Activated naive CD8-positive, alpha-beta T cell (primary cell): ENCODE data around the gene PROSER2.

Experiments
- H3K27ac Mint-ChIP-seq: one replicate; pipeline ENCODE4 v1.8.0; 2021; ENCODE audit warnings: mixed read lengths
- H3K27me3 Mint-ChIP-seq: one replicate; pipeline ENCODE4 v1.8.0; 2021; ENCODE audit warnings: mixed read lengths
- H3K36me3 Mint-ChIP-seq: one replicate; pipeline ENCODE4 v1.8.0; 2021; ENCODE audit warnings: mixed read lengths
- H3K4me1 Mint-ChIP-seq: one replicate; pipeline ENCODE4 v1.8.0; 2021; ENCODE audit warnings: low read depth, mixed read lengths
- H3K4me3 Mint-ChIP-seq: one replicate; pipeline ENCODE4 v1.8.0; 2021; ENCODE audit warnings: mild to moderate bottlenecking, mixed read lengths
- H3K9me3 Mint-ChIP-seq: one replicate; pipeline ENCODE4 v1.8.0; 2021; ENCODE audit warnings: low read depth, mixed read lengths

PROSER2 gene

GRCh38 chr10:11891776-11892486 is 68.8 kb downstream of the PROSER2 start:
- no peaks in the 10 kb centered on the region for H3K36me3 Mint-ChIP-seq
- no peak overlapping the region for H3K4me3 Mint-ChIP-seq
- H3K27me3 Mint-ChIP-seq, result no peaks in the 10 kb centered on the region
- no peak overlapping the region for H3K27ac Mint-ChIP-seq
- no peaks in the 10 kb centered on the region for H3K9me3 Mint-ChIP-seq
- H3K4me1 Mint-ChIP-seq, result no peaks in the 10 kb centered on the region

DNA sequence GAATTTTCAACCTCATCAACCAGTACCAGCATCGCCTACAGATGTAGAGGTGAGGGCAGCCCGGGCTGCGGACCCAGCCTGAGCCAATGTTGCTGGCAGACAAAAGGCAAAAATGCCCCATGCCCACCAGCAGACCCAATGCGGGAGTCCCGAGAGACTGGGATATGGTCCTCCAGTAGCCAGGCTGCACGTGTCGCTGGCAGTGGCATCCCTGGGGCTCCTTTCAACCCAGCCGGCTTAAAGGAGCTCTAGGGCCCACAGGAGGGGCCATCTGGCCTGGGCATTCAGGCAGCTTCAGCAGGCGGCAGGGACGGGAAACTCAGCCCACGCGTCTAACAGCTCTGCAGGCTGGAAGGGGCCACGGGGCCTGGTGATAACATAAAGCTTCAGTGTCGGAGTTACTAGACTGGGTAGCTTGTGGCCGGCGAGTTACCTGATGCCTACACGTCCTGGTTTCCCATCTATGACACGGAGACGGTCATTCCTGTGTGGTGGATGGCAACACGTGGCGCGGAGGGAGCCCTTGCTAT is 70.7 kb downstream of the PROSER2 start:
- Mint-ChIP-seq H3K4me3 (no peak overlapping the region), H3K27me3 (no peaks in the 10 kb centered on the region), H3K9me3 (no peaks in the 10 kb centered on the region), H3K36me3 (no peaks in the 10 kb centered on the region), H3K27ac (no peak overlapping the region), H3K4me1 (no peaks in the 10 kb centered on the region)

DNA sequence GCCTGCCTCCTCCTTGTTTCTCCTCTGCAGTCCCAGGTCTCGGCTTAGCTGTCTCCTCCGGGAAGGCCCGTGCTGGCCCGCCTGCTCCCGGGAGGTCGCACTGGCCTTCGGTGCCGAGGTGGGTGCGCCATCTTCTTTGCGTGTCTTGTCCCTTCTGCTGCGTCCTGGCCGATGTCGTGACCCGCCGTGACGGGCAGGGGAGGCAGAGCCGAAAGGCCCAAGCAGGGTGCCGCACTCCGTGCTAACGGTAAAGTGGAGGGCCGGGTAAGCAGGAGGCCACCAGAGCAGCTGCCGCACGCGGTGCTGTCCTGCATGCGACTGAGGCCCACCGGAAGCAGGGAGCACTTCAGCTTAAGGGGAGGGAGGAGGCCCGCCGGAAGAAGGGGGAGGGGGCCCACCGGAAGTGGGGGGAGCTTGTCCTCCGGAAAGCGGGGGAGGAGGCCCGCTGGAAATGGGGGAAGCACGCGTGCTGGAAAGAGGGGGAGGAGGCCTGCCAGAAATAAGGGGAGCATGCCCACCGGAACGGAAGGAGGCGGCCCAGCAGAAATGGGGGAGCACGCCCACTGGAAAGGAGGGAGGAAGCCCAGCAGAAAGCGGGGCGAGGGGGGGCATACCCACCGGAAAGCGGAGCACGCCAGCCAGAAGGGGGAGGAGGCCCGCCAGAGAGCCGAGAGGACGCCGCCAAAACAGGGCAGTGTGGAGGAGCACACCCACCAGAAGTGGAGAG is 71.4 kb downstream of the PROSER2 start:
- Mint-ChIP-seq H3K27ac (no peak overlapping the region), H3K36me3 (no peaks in the 10 kb centered on the region), H3K4me1 (no peaks in the 10 kb centered on the region), H3K9me3 (no peaks in the 10 kb centered on the region), H3K27me3 (no peaks in the 10 kb centered on the region), H3K4me3 (no peak overlapping the region)

DNA sequence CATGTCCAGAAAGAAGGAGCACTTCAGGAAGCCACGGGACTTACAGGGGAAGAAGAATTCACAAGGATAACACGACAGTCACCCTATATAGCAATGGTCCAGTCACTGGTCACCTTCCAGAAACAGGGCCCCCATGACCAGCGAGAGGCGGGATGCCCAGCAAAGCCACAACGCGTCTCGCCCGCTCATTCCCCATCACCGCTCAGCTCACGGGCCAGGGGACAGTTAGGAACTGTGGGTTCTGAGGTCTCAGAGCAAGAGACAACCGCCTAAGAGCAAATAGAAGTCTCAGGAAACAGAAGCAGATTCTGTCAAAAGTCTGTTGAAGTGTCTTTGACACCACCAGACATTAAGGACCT is 71.9 kb downstream of the PROSER2 start:
- Mint-ChIP-seq H3K36me3 (no peaks in the 10 kb centered on the region), H3K4me3 (no peak overlapping the region), H3K27me3 (no peaks in the 10 kb centered on the region), H3K9me3 (no peaks in the 10 kb centered on the region), H3K27ac (no peak overlapping the region), H3K4me1 (no peaks in the 10 kb centered on the region)

GRCh38 chr10:11895598-11895997 is 72.4 kb downstream of the PROSER2 start:
- Mint-ChIP-seq H3K9me3 (no peaks in the 10 kb centered on the region), H3K4me1 (no peaks in the 10 kb centered on the region), H3K36me3 (no peaks in the 10 kb centered on the region), H3K27me3 (no peaks in the 10 kb centered on the region), H3K4me3 (no peak overlapping the region), H3K27ac (no peak overlapping the region)

DNA sequence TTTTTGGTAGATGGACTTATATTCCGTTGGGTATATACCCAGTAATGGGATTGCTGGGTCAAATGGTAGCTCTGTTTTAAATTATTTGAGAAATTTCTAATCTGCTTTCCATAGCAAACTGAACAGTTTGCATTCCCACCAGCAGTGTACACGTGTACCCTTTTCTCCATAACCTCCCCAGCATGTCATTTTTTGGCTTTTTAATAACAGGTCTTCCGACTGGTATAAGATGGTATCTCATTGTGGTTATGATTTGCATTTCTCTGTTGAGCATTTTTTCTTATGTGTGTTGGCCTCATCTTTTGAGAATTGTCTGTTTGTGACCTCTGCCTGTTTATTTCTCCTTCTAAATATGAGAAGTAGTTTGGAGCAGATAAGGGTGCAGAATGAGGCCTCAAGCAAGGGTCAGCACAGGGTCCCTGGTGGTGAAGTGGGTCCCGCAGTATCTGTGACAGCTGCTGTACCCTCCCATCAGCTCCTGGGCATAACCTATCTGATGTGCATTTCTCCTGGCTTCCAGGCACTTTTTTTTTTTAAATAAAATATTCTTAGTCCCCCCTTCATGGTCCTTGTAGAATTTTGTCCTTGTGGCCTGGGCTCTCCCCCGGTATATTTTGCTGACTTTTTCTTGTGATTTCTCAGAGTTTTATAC is 73.5 kb downstream of the PROSER2 start:
- Mint-ChIP-seq H3K27me3 (no peaks in the 10 kb centered on the region), H3K4me3 (no peak overlapping the region), H3K36me3 (no peaks in the 10 kb centered on the region), H3K9me3 (no peaks in the 10 kb centered on the region), H3K27ac (no peak overlapping the region), H3K4me1 (no peaks in the 10 kb centered on the region)

DNA sequence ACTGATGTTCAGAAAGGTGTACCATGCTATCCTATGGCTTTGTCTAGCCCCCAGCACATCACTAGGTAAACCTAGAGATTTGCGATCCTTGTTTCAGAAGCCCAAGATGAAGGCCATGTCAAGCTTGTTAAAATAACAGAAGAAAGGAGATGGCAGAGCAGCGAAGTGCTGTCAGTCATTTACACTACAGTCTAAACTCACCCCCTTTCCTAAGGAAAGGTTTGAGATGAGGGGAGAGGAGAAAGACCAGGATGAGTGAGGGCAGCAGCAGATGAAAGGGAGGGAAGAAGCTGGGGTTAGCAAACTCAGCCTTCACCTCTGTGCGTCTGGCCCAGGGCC is 74.8 kb downstream of the PROSER2 start:
- Mint-ChIP-seq H3K27me3 (no peaks in the 10 kb centered on the region), H3K9me3 (no peaks in the 10 kb centered on the region), H3K4me1 (no peaks in the 10 kb centered on the region), H3K4me3 (no peak overlapping the region), H3K27ac (no peak overlapping the region), H3K36me3 (peaks cover 3% of the 10 kb centered on the region)

GRCh38 chr10:11898372-11899066 is 75.4 kb downstream of the PROSER2 start:
- Mint-ChIP-seq H3K4me1 (no peaks in the 10 kb centered on the region), H3K36me3 (peaks cover 3% of the 10 kb centered on the region), H3K9me3 (no peaks in the 10 kb centered on the region), H3K27ac (no peak overlapping the region), H3K27me3 (no peaks in the 10 kb centered on the region), H3K4me3 (no peak overlapping the region)

- H3K4me1 Mint-ChIP-seq, result no peaks in the 10 kb centered on the region
- no peaks in the 10 kb centered on the region for H3K27me3 Mint-ChIP-seq
- no peak overlapping the region for H3K27ac Mint-ChIP-seq
- no peak overlapping the region for H3K4me3 Mint-ChIP-seq
- H3K36me3 Mint-ChIP-seq, result peaks cover 3% of the 10 kb centered on the region
- H3K9me3 Mint-ChIP-seq, result no peaks in the 10 kb centered on the region
Measured at GRCh38 chr10:11899067-11899876, 76.1 kb downstream of the PROSER2 start.

DNA sequence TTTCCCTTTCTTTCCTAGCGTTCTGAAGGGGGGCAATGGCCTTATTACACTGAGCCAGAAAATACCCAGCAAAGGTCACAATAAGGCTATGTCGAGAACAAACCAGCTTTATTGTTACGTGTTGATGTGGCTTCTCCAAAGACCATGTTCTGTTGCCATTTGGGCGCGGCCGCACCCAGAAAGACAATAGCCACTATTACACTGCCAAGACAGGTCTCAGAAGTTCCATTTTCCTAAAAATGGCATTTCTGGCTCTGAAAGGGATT is 77.8 kb downstream of the PROSER2 start:
- peaks cover 3% of the 10 kb centered on the region for H3K36me3 Mint-ChIP-seq
- H3K27me3 Mint-ChIP-seq, result no peaks in the 10 kb centered on the region
- no peak overlapping the region for H3K27ac Mint-ChIP-seq
- no peaks in the 10 kb centered on the region for H3K4me1 Mint-ChIP-seq
- no peaks in the 10 kb centered on the region for H3K9me3 Mint-ChIP-seq
- no peak overlapping the region for H3K4me3 Mint-ChIP-seq

- Mint-ChIP-seq H3K36me3 (peaks cover 3% of the 10 kb centered on the region), H3K4me1 (no peaks in the 10 kb centered on the region), H3K4me3 (no peak overlapping the region), H3K9me3 (no peaks in the 10 kb centered on the region), H3K27ac (no peak overlapping the region), H3K27me3 (no peaks in the 10 kb centered on the region)
Measured at GRCh38 chr10:11901454-11901832, 78.3 kb downstream of the PROSER2 start.

- no peaks in the 10 kb centered on the region for H3K4me1 Mint-ChIP-seq
- no peaks in the 10 kb centered on the region for H3K27me3 Mint-ChIP-seq
- H3K4me3 Mint-ChIP-seq, result no peak overlapping the region
- H3K36me3 Mint-ChIP-seq, result peaks cover 3% of the 10 kb centered on the region
- no peak overlapping the region for H3K27ac Mint-ChIP-seq
- H3K9me3 Mint-ChIP-seq, result no peaks in the 10 kb centered on the region
Measured at GRCh38 chr10:11901833-11902475, 78.8 kb downstream of the PROSER2 start.

DNA sequence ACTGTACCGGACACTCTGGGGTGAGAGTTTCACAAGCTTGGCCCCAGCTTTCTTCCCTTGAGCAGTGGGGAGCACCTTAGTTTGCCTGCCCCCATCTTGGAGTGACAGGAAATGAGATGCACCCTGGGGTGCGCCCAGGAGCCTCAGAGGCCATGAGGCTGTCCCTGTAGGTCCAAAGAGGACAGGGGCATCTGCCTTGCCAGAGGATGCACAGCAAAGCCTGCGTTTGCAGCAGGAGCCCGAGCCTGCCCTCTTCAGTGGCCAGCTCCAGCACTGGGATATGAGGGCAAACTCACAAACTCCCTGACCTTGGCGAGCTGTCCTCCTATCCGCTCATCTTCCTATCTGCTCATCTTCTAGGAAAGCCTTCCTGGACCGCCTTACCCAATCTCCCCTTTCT is 79.5 kb downstream of the PROSER2 start:
- Mint-ChIP-seq H3K4me1 (no peaks in the 10 kb centered on the region), H3K4me3 (no peak overlapping the region), H3K36me3 (peaks cover 3% of the 10 kb centered on the region), H3K9me3 (no peaks in the 10 kb centered on the region), H3K27me3 (no peaks in the 10 kb centered on the region), H3K27ac (no peak overlapping the region)

DNA sequence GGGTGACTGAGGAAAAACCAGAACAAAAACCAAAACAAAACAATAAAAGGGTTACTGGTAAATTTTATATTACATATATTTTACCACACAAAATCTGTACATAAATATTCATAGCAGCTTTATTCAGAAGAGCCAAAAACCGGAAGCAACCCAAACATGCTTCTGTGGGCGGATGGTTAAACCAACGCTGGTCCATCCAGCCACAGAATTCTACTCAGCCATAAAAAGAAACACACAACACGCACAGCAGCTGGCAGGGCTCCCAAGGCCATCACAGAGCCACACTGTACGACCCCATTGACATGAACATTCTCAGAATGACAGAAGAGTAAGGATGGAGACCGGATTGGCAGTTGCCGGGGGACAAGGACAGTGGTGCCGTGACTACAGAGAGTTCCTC is 83.6 kb downstream of the PROSER2 start:
- no peaks in the 10 kb centered on the region for H3K4me1 Mint-ChIP-seq
- no peaks in the 10 kb centered on the region for H3K27me3 Mint-ChIP-seq
- no peaks in the 10 kb centered on the region for H3K9me3 Mint-ChIP-seq
- peaks cover 3% of the 10 kb centered on the region for H3K36me3 Mint-ChIP-seq
- peak overlapping the region; percentile 61 for H3K27ac Mint-ChIP-seq
- H3K4me3 Mint-ChIP-seq, result no peak overlapping the region
